A673 (cell line): Measurements from ENCODE around the gene ARHGAP8. TPM values are rescaled to one million over a fixed set of nuclear protein-coding genes. Genes with fewer than 3 reads are reported as not detected.

ENCODE experiments used
- BruUV-seq: library from RNA; stranded (reverse); fragments of 400-500 nt; replicated peaks from 2 replicates; lab custom pipeline; 2021; lab: Mats Ljungman, UMichigan
- CTCF ChIA-PET: fragments of 300-600 bp; sonication (Branson Sonifier 250); formaldehyde crosslinking; loops from one replicate; lab custom pipeline; 2022; ENCODE audit warnings: antibody characterized with exemption; lab: Charles Lee
- POLR2A ChIA-PET: fragments of 300-600 bp; sonication (Branson Sonifier 250); formaldehyde crosslinking; loops from one replicate; lab custom pipeline; 2022; ENCODE audit warnings: antibody characterized with exemption; ENCODE audit not compliant: low non-redundant PET; lab: Charles Lee
- DNase-seq: peaks from one replicate; pipeline ENCODE4 v3.0.0-alpha.2; 2015; ENCODE audit warnings: low spot score
- H3K27ac ChIP-seq: fragments of 200-600 bp; sonication (generic); 2 replicates; pipeline ENCODE4 v1.5.1; 2016; ENCODE audit warnings: mixed run types, low read depth, mild to moderate bottlenecking, mixed read lengths, antibody characterized with exemption, low read length; ENCODE audit not compliant: poor library complexity, severe bottlenecking
- H3K27me3 ChIP-seq: fragments of 200-600 bp; sonication (generic); replicated peaks from 2 replicates; pipeline ENCODE4 v1.6.1; 2017; ENCODE audit warnings: mixed run types, low read depth, mild to moderate bottlenecking, mixed read lengths, antibody characterized with exemption, low read length; ENCODE audit not compliant: insufficient read depth, poor library complexity
- H3K36me3 ChIP-seq: fragments of 200-600 bp; sonication (generic); 2 replicates; pipeline ENCODE4 v1.6.1; 2016; ENCODE audit warnings: mixed run types, mild to moderate bottlenecking, mixed read lengths, antibody characterized with exemption, low read length; ENCODE audit not compliant: insufficient read depth, poor library complexity, severe bottlenecking
- H3K4me1 ChIP-seq: fragments of 200-600 bp; sonication (generic); 2 replicates; pipeline ENCODE4 v1.6.1; 2017; ENCODE audit warnings: mixed run types, mild to moderate bottlenecking, mixed read lengths, antibody characterized with exemption, low read length; ENCODE audit not compliant: insufficient read depth, poor library complexity, severe bottlenecking
- H3K4me3 ChIP-seq: fragments of 200-600 bp; sonication (generic); 2 replicates; pipeline ENCODE4 v1.5.1; 2016; ENCODE audit warnings: low read depth, mixed run types, mild to moderate bottlenecking, mixed read lengths, low read length; ENCODE audit not compliant: poor library complexity, severe bottlenecking
- H3K9me3 ChIP-seq: fragments of 200-600 bp; sonication (generic); 2 replicates; pipeline ENCODE4 v1.6.1; 2016; ENCODE audit warnings: mixed run types, low read depth, mild to moderate bottlenecking, mixed read lengths, antibody characterized with exemption, low read length; ENCODE audit not compliant: poor library complexity, severe bottlenecking
- EZH2 ChIP-seq: fragments of 200-600 bp; sonication (generic); IDR thresholded peaks from 2 replicates; pipeline ENCODE4 v1.6.1; 2017; ENCODE audit warnings: borderline replicate concordance, low read depth, mild to moderate bottlenecking, mixed read lengths, antibody characterized with exemption, low read length; ENCODE audit not compliant: poor library complexity, severe bottlenecking
- intact Hi-C: fragments of 100-400 bp; cut with micrococcal nuclease; formaldehyde crosslinking; loops from one replicate; pipeline ENCODE4 v1.10.0; 2022; ENCODE audit not compliant: unreplicated experiment
- total RNA-seq: library from RNA; stranded (reverse); gene quantifications from 2 replicates; pipeline ENCODE4 v1.2.3, GENCODE V29; 2021
- TF ChIP-seq, protein P1 (sequence below): fragments of 300-800, 200-600 bp; sonication (generic); conservative IDR thresholded peaks from 2 replicates; pipeline ENCODE4 v1.5.1; 2017; ENCODE audit warnings: low read depth, mild to moderate bottlenecking, antibody characterized with exemption, low read length, moderate library complexity, mixed read lengths

The ARHGAP8 gene
- total RNA-seq, 1 experiment from 2014 or later = not detected

GRCh38 chr22:44728761-44729324 lies 23.5 kb upstream of the ARHGAP8 start:
- no TSS peak for BruUV-seq
- ChIA-PET CTCF (no interaction called here), POLR2A (no interaction called here)

GRCh38 chr22:44729391-44730021 lies 22.9 kb upstream of the ARHGAP8 start:
- no peaks in the 10 kb centered on the region for H3K4me1 ChIP-seq
- TF ChIP-seq EZH2 = no peak
- TF ChIP-seq, protein P1, sequence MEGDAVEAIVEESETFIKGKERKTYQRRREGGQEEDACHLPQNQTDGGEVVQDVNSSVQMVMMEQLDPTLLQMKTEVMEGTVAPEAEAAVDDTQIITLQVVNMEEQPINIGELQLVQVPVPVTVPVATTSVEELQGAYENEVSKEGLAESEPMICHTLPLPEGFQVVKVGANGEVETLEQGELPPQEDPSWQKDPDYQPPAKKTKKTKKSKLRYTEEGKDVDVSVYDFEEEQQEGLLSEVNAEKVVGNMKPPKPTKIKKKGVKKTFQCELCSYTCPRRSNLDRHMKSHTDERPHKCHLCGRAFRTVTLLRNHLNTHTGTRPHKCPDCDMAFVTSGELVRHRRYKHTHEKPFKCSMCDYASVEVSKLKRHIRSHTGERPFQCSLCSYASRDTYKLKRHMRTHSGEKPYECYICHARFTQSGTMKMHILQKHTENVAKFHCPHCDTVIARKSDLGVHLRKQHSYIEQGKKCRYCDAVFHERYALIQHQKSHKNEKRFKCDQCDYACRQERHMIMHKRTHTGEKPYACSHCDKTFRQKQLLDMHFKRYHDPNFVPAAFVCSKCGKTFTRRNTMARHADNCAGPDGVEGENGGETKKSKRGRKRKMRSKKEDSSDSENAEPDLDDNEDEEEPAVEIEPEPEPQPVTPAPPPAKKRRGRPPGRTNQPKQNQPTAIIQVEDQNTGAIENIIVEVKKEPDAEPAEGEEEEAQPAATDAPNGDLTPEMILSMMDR = no peak
- H3K27ac ChIP-seq = no peak overlapping the region
- no peaks in the 10 kb centered on the region for H3K36me3 ChIP-seq
- no peaks in the 10 kb centered on the region for H3K27me3 ChIP-seq
- no peaks in the 10 kb centered on the region for H3K9me3 ChIP-seq
- POLR2A ChIA-PET = no interaction called here
- no TSS peak for BruUV-seq
- DNase-seq = no peak
- intact Hi-C loops = no loop called here
- H3K4me3 ChIP-seq = no peak overlapping the region
- CTCF ChIA-PET = no interaction called here

More at GRCh38 chr22:44728761-44729324, 23.5 kb upstream of the ARHGAP8 start:
- H3K4me1 ChIP-seq = no peaks in the 10 kb centered on the region
- DNase-seq = no peak
- H3K9me3 ChIP-seq = no peaks in the 10 kb centered on the region
- H3K36me3 ChIP-seq = no peaks in the 10 kb centered on the region
- intact Hi-C loops = no loop called here
- no peak for TF ChIP-seq EZH2
- TF ChIP-seq, protein P1 = no peak
- H3K27me3 ChIP-seq = no peaks in the 10 kb centered on the region
- no peak overlapping the region for H3K4me3 ChIP-seq
- no peak overlapping the region for H3K27ac ChIP-seq

DNA sequence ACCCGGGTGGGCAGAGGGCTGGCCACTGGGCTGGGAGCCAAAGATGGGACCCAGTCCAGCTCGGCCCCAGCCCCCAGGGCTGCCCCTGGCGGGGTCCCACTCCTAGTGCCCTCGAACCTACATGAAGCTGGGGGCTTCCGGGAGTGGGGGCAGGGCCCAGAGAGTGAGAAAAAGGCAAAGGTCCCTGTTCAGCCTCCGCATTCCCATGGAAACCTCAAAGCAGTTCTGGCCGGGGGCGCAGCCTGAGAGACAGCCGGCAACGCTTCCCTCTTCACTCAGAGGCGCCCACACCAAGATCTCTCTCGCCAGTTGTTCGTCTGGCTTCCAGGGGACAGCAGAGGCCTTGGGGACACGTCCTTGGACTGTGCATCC lies 22.4 kb upstream of the ARHGAP8 start:
- H3K27ac ChIP-seq = no peak overlapping the region
- H3K4me3 ChIP-seq = no peak overlapping the region
- intact Hi-C loops = no loop called here
- BruUV-seq = no TSS peak
- no peaks in the 10 kb centered on the region for H3K27me3 ChIP-seq
- H3K4me1 ChIP-seq = no peaks in the 10 kb centered on the region
- H3K36me3 ChIP-seq = no peaks in the 10 kb centered on the region
- DNase-seq = no peak
- no peaks in the 10 kb centered on the region for H3K9me3 ChIP-seq
- TF ChIP-seq EZH2 = no peak
- TF ChIP-seq, protein P1 = no peak
- CTCF ChIA-PET = no interaction called here
- POLR2A ChIA-PET = no interaction called here
